Gastroesophageal sphincter (tissue), 3 donors: ENCODE measurements around the gene GSTM3.

Experiments used
- CTCF ChIP-seq, 4 experiments: fragments of 200-600 bp in 2 of 4; fragments of 450-650 bp in 2 of 4; sonication (generic) in 1 of 4; IDR thresholded peaks; one replicate each; pipeline ENCODE4 v1.5.1; 2017 to 2019; ENCODE audit warnings: antibody characterized with exemption in 4 of 4, mild to moderate bottlenecking in 2 of 4, moderate library complexity in 2 of 4
- EP300 ChIP-seq: sonication (generic); formaldehyde crosslinking; IDR thresholded peaks from one replicate; pipeline ENCODE4 v1.6.1; 2017; ENCODE audit warnings: antibody characterized with exemption, mild to moderate bottlenecking
- POLR2AphosphoS5 ChIP-seq: sonication (generic); formaldehyde crosslinking; IDR thresholded peaks from one replicate; pipeline ENCODE4 v1.6.1; 2017; ENCODE audit warnings: antibody characterized with exemption

- TF ChIP-seq POLR2AphosphoS5: no peak
- no peak for TF ChIP-seq CTCF (IDR thresholded peaks at IDR 0.05)
- TF ChIP-seq EP300: no peak
Measured at GRCh38 chr1:109787845-109788601, 47.2 kb upstream of the GSTM3 start.
